CD14-positive monocyte (primary cell): ENCODE results near the gene RPEL1. TPM values are rescaled to one million over a fixed set of nuclear protein-coding genes. Genes with fewer than 3 reads are reported as not detected.

ENCODE experiments used
- DNase-seq, 3 donors: peaks; one replicate each; pipeline ENCODE4 v3.0.0-alpha.2; 2011 to 2022
- H2AFZ ChIP-seq: 2 replicates; pipeline ENCODE4 v1.6.0; 2012; ENCODE audit warnings: mild to moderate bottlenecking, low read depth, low read length, inconsistent platforms; ENCODE audit not compliant: insufficient read depth, poor library complexity, severe bottlenecking
- H3K27ac ChIP-seq, 2 donors: 1 replicate in 1 of 2; 2 replicates in 1 of 2; pipeline ENCODE4 v1.5.1; 2012 to 2013; ENCODE audit warnings: low read length in 2 of 2, control low read depth in 1 of 2, inconsistent platforms in 1 of 2, low read depth in 1 of 2, mild to moderate bottlenecking in 1 of 2
- H3K27me3 ChIP-seq, 2 donors: one replicate each; pipeline versions ENCODE4 v1.6.0 to v1.6.1; 2011 to 2013; ENCODE audit warnings: low read length in 2 of 2; ENCODE audit not compliant: control insufficient read depth in 2 of 2, insufficient read depth in 2 of 2
- H3K36me3 ChIP-seq, 2 donors: replicated peaks in 1 of 2; 1 replicate in 1 of 2; 2 replicates in 1 of 2; pipeline versions ENCODE4 v1.5.1 to v1.6.1; 2012 to 2013; ENCODE audit warnings: low read length in 2 of 2, control low read depth in 1 of 2, inconsistent platforms in 1 of 2, mild to moderate bottlenecking in 1 of 2; ENCODE audit not compliant: insufficient read depth in 2 of 2, control insufficient read depth in 1 of 2
- H3K4me1 ChIP-seq, 2 donors: 1 replicate in 1 of 2; 2 replicates in 1 of 2; pipeline versions ENCODE4 v1.5.1 to v1.6.1; 2012 to 2013; ENCODE audit warnings: low read length in 2 of 2, control low read depth in 1 of 2, inconsistent platforms in 1 of 2, mild to moderate bottlenecking in 1 of 2, moderate library complexity in 1 of 2; ENCODE audit not compliant: insufficient read depth in 2 of 2, control insufficient read depth in 1 of 2
- H3K4me2 ChIP-seq: replicated peaks from 2 replicates; pipeline ENCODE3; 2012; ENCODE audit warnings: low read length, moderate library complexity, mild to moderate bottlenecking; ENCODE audit not compliant: poor library complexity, severe bottlenecking; ENCODE audit errors: extremely low read depth
- H3K4me3 ChIP-seq, 3 experiments: fragments of 200-600 bp in 1 of 3; sonication (generic) in 1 of 3; replicated peaks in 1 of 3; 1 replicate in 2 of 3; 2 replicates in 1 of 3; pipeline ENCODE4 v1.5.1; 2011 to 2013; ENCODE audit warnings: low read length in 3 of 3, mild to moderate bottlenecking in 3 of 3, control low read depth in 2 of 3, low read depth in 2 of 3, inconsistent platforms in 1 of 3, moderate library complexity in 1 of 3
- H3K79me2 ChIP-seq: 2 replicates; pipeline ENCODE4 v1.6.0; 2012; ENCODE audit warnings: mild to moderate bottlenecking, control low read depth, inconsistent platforms, low read length, moderate library complexity; ENCODE audit not compliant: insufficient read depth
- H3K9ac ChIP-seq: 2 replicates; pipeline ENCODE4 v1.6.0; 2017; ENCODE audit warnings: low read length, mild to moderate bottlenecking; ENCODE audit not compliant: insufficient read depth, poor library complexity, severe bottlenecking
- H3K9me3 ChIP-seq, 2 donors: replicated peaks in 1 of 2; 1 replicate in 1 of 2; 2 replicates in 1 of 2; pipeline versions ENCODE4 v1.5.1 to v1.6.1; 2012 to 2013; ENCODE audit warnings: low read length in 2 of 2, control low read depth in 1 of 2; ENCODE audit not compliant: control insufficient read depth in 1 of 2, insufficient read depth in 1 of 2
- H4K20me1 ChIP-seq: 2 replicates; pipeline ENCODE4 v1.6.0; 2012; ENCODE audit warnings: mild to moderate bottlenecking, low read length, control low read depth, moderate library complexity; ENCODE audit not compliant: insufficient read depth
- H3K27ac Mint-ChIP-seq, 7 donors: one replicate each; pipeline ENCODE4 v1.8.0; 2020; ENCODE audit warnings: mild to moderate bottlenecking in 7 of 7, mixed read lengths in 7 of 7, moderate library complexity in 6 of 7, inconsistent platforms in 2 of 7
- H3K27me3 Mint-ChIP-seq, 3 donors: one replicate each; pipeline ENCODE4 v1.8.0; 2021 to 2022; ENCODE audit warnings: low read depth in 3 of 3, mild to moderate bottlenecking in 3 of 3, mixed read lengths in 3 of 3, moderate library complexity in 3 of 3, inconsistent platforms in 1 of 3
- H3K36me3 Mint-ChIP-seq, 2 donors: one replicate each; pipeline ENCODE4 v1.8.0; 2020; ENCODE audit warnings: mixed read lengths in 2 of 2, inconsistent platforms in 1 of 2, mild to moderate bottlenecking in 1 of 2
- H3K4me1 Mint-ChIP-seq: one replicate; pipeline ENCODE4 v1.8.0; 2020; ENCODE audit warnings: mild to moderate bottlenecking, mixed read lengths
- H3K4me3 Mint-ChIP-seq, 2 donors: one replicate each; pipeline ENCODE4 v1.8.0; 2020; ENCODE audit warnings: mild to moderate bottlenecking in 2 of 2, mixed read lengths in 2 of 2, moderate library complexity in 1 of 2
- H3K9me3 Mint-ChIP-seq, 7 donors: one replicate each; pipeline ENCODE4 v1.8.0; 2020 to 2022; ENCODE audit warnings: mixed read lengths in 7 of 7, mild to moderate bottlenecking in 6 of 7, moderate library complexity in 6 of 7, inconsistent platforms in 2 of 7
- WGBS: methylation state at CpG from one replicate; pipeline ENCODE4 v1.1.5; 2013; ENCODE audit warnings: missing lambda C conversion rate; ENCODE audit not compliant: insufficient coverage; 5-methylcytosine and 5-hydroxymethylcytosine counted together
- intact Hi-C, 2 donors: fragments of 100-400 bp; cut with micrococcal nuclease; formaldehyde crosslinking; loops; one replicate each; pipeline versions ENCODE4 v1.15.0 to v1.15.1; 2023
- polyA plus RNA-seq, 3 donors: library from polyadenylated mRNA; depleted of rRNA in 1 of 3; unstranded in 2 of 3; stranded (reverse) in 1 of 3; fragments of 300-500 nt in 2 of 3; fragments of >200 nt in 1 of 3; fragmentation: Illumina TruSeq in 2 of 3; gene quantifications; 1 replicate in 2 of 3; 2 replicates in 1 of 3; pipeline ENCODE4 v1.2.3, GENCODE V29; 2012 to 2021
- TF ChIP-seq, protein P1 (sequence below): fragments of 200-600 bp; IDR thresholded peaks from one replicate; pipeline ENCODE4 v1.8.0; 2022; ENCODE audit warnings: antibody characterized with exemption, mild to moderate bottlenecking

RPEL1 gene
- polyA plus RNA-seq, 3 donors, result not detected

- TF ChIP-seq, protein P1, sequence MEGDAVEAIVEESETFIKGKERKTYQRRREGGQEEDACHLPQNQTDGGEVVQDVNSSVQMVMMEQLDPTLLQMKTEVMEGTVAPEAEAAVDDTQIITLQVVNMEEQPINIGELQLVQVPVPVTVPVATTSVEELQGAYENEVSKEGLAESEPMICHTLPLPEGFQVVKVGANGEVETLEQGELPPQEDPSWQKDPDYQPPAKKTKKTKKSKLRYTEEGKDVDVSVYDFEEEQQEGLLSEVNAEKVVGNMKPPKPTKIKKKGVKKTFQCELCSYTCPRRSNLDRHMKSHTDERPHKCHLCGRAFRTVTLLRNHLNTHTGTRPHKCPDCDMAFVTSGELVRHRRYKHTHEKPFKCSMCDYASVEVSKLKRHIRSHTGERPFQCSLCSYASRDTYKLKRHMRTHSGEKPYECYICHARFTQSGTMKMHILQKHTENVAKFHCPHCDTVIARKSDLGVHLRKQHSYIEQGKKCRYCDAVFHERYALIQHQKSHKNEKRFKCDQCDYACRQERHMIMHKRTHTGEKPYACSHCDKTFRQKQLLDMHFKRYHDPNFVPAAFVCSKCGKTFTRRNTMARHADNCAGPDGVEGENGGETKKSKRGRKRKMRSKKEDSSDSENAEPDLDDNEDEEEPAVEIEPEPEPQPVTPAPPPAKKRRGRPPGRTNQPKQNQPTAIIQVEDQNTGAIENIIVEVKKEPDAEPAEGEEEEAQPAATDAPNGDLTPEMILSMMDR, result no peak
- H3K36me3 Mint-ChIP-seq, result peaks cover 0 to 8% of the 10 kb centered on the region in 2 donors
Measured at GRCh38 chr10:103282961-103283360, 37.3 kb downstream of the RPEL1 start.

DNA sequence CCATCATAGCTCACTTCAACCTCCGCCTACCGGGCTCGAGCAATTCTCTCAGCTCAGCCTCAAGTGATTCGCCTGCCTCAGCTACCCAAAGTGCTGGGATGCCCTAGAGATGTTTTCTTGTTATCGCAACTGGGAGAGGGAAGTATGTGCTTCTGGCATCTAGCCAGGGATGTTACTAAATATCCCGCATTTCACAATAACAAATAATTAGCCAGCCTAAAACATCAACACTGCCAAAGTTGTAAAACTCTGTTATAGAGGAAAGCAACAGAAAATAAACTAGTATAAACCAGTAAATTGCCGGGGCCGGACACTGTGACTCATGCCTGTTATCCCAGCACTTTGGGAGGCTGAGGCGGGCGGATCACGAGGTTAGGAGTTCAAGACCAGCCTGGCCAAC lies 38.5 kb downstream of the RPEL1 start:
- H3K4me3 Mint-ChIP-seq, result peak overlapping the region in 1 of 2 donors; percentile 39
- Histone ChIP-seq H3K9me3 (peaks cover 0 to 2% of the 10 kb centered on the region in 2 donors), H3K4me3 (peak overlapping the region in 1 of 3 experiments; percentile 20), H3K4me1 (peaks cover 23 to 26% of the 10 kb centered on the region in 2 donors), H2AFZ (no peak overlapping the region), H3K27me3 (peaks cover 44 to 51% of the 10 kb centered on the region in 2 donors), H4K20me1 (no peaks in the 10 kb centered on the region), H3K36me3 (no peaks in the 10 kb centered on the region), H3K27ac (peak overlapping the region in 1 of 2 donors; percentile 10), H3K4me2 (no peak overlapping the region), H3K9ac (no peak overlapping the region), H3K79me2 (no peaks in the 10 kb centered on the region)
- H3K36me3 Mint-ChIP-seq, result peaks cover 0 to 4% of the 10 kb centered on the region in 2 donors
- TF ChIP-seq, protein P1, result no peak
- DNase-seq, result peak; percentile 77 to 81 (median 79)
- no CpG with 5 or more reads among the region's 11 CpGs for WGBS
- H3K9me3 Mint-ChIP-seq, result peaks cover 0 to 7% (median 0%) of the 10 kb centered on the region in 7 donors
- peak overlapping the region; percentile 54 to 84 (median 72) for H3K27ac Mint-ChIP-seq
- peaks cover 41 to 52% (median 49%) of the 10 kb centered on the region in 3 donors for H3K27me3 Mint-ChIP-seq
- peaks cover 31% of the 10 kb centered on the region for H3K4me1 Mint-ChIP-seq
- intact Hi-C loops, result no loop called here

More at GRCh38 chr10:103282961-103283360, 37.3 kb downstream of the RPEL1 start:
- H3K4me1 Mint-ChIP-seq, result peaks cover 31% of the 10 kb centered on the region
- no CpG with 5 or more reads among the region's 1 CpG for WGBS
- no peak overlapping the region for H3K4me3 ChIP-seq
- no peak overlapping the region for H3K4me2 ChIP-seq
- peak in 1 of 3 donors; percentile 20 for DNase-seq
- peaks cover 0 to 14% (median 7%) of the 10 kb centered on the region in 7 donors for H3K9me3 Mint-ChIP-seq
- no peaks in the 10 kb centered on the region for H3K36me3 ChIP-seq
- H3K27ac Mint-ChIP-seq, result peak overlapping the region in 1 of 7 donors; percentile 62
- intact Hi-C loops, result no loop called here
- H3K4me3 Mint-ChIP-seq, result no peak overlapping the region
- H3K79me2 ChIP-seq, result no peaks in the 10 kb centered on the region
- peaks cover 48 to 53% of the 10 kb centered on the region in 2 donors for H3K27me3 ChIP-seq
- peaks cover 23 to 26% of the 10 kb centered on the region in 2 donors for H3K4me1 ChIP-seq
- no peak overlapping the region for H3K9ac ChIP-seq
- H3K27ac ChIP-seq, result no peak overlapping the region
- no peak overlapping the region for H2AFZ ChIP-seq
- H3K9me3 ChIP-seq, result peaks cover 5 to 14% of the 10 kb centered on the region in 2 donors
- H4K20me1 ChIP-seq, result no peaks in the 10 kb centered on the region
- peaks cover 45 to 53% (median 53%) of the 10 kb centered on the region in 3 donors for H3K27me3 Mint-ChIP-seq
